ENCODE data around the gene PCDHA5.
"Not testable (repeated sequence)": the region's sequence is repeated elsewhere in the genome, so short reads cannot be mapped to it uniquely, and the experiment has no call there.

The PCDHA5 gene

GRCh38 chr5:140842798-140843733 lies 21.7 kb downstream of the PCDHA5 start:
- Histone ChIP-seq H4K91ac (ENCODE audit: low read depth, low read length) (no peak overlapping the region), H2BK120ac (ENCODE audit: insufficient read depth, low read length, poor library complexity) (no peak overlapping the region), H3K4me3 (ENCODE audit: low read depth, low read length) (no peak overlapping the region), H2AK5ac (ENCODE audit: low read length) (no peak overlapping the region), H3K14ac (ENCODE audit: low read length) (no peak overlapping the region), H2BK12ac (ENCODE audit: low read length) (no peak overlapping the region), H4K12ac (ENCODE audit: low read depth, low read length) (no peak overlapping the region), H2AFZ (ENCODE audit: insufficient read depth, low read length, poor library complexity) (no peak overlapping the region), H3K9me3 (ENCODE audit: insufficient read depth, low read depth, low read length) (no peaks in the 10 kb centered on the region), H3K4me1 (ENCODE audit: control insufficient read depth in 1 of 2, insufficient read depth in 2 of 2, low read length in 2 of 2) (no peaks in the 10 kb centered on the region), H3K79me1 (ENCODE audit: low read length) (no peaks in the 10 kb centered on the region), H3K9ac (ENCODE audit: low read length) (no peak overlapping the region), H2BK5ac (ENCODE audit: low read depth, low read length, poor library complexity) (no peak overlapping the region), H3K4ac (ENCODE audit: low read depth, low read length) (no peak overlapping the region), H3K18ac (ENCODE audit: low read length) (no peak overlapping the region), H3K27ac (ENCODE audit: low read depth, low read length) (no peak overlapping the region), H4K8ac (ENCODE audit: low read depth, low read length) (no peak overlapping the region), H3K23ac (ENCODE audit: low read length) (no peak overlapping the region), H3K4me2 (ENCODE audit: low read length) (no peak overlapping the region), H3K36me3 (ENCODE audit: control insufficient read depth in 1 of 2, insufficient read depth in 2 of 2, low read length in 2 of 2) (no peaks in the 10 kb centered on the region), H3K79me2 (ENCODE audit: control insufficient read depth, insufficient read depth, low read length, poor library complexity) (no peaks in the 10 kb centered on the region), H3K27me3 (ENCODE audit: insufficient read depth, low read length) (no peaks in the 10 kb centered on the region)
- DNase-seq = no peak
- WGBS (ENCODE audit: extremely low coverage, insufficient coverage, insufficient read length) = no CpG with 5 or more reads among the region's 87 CpGs

GRCh38 chr5:140848139-140849102 lies 27.0 kb downstream of the PCDHA5 start, which contains the start of gene PCDHA9:
PCDHA9 (plus strand) TSS chr5:140848382; CDS start chr5:140848496, 114 bp downstream.
- not testable (repeated sequence) for H3K79me1 ChIP-seq (ENCODE audit: low read length); H3K4ac ChIP-seq (ENCODE audit: low read depth, low read length); H3K79me2 ChIP-seq (ENCODE audit: control insufficient read depth, insufficient read depth, low read length, poor library complexity); H2AK5ac ChIP-seq (ENCODE audit: low read length); H3K27me3 ChIP-seq (ENCODE audit: insufficient read depth, low read length); DNase-seq; H3K4me2 ChIP-seq (ENCODE audit: low read length); H3K27ac ChIP-seq (ENCODE audit: low read depth, low read length); H3K18ac ChIP-seq (ENCODE audit: low read length); H2BK12ac ChIP-seq (ENCODE audit: low read length); H4K91ac ChIP-seq (ENCODE audit: low read depth, low read length); H4K8ac ChIP-seq (ENCODE audit: low read depth, low read length); H4K12ac ChIP-seq (ENCODE audit: low read depth, low read length); H3K23ac ChIP-seq (ENCODE audit: low read length); H3K36me3 ChIP-seq (ENCODE audit: control insufficient read depth in 1 of 2, insufficient read depth in 2 of 2, low read length in 2 of 2); H3K4me1 ChIP-seq (ENCODE audit: control insufficient read depth in 1 of 2, insufficient read depth in 2 of 2, low read length in 2 of 2); H2BK120ac ChIP-seq (ENCODE audit: insufficient read depth, low read length, poor library complexity); H3K4me3 ChIP-seq (ENCODE audit: low read depth, low read length); H3K14ac ChIP-seq (ENCODE audit: low read length); H3K9me3 ChIP-seq (ENCODE audit: insufficient read depth, low read depth, low read length); H3K9ac ChIP-seq (ENCODE audit: low read length); H2BK5ac ChIP-seq (ENCODE audit: low read depth, low read length, poor library complexity); H2AFZ ChIP-seq (ENCODE audit: insufficient read depth, low read length, poor library complexity)
- no CpG with 5 or more reads among the region's 48 CpGs for WGBS (ENCODE audit: extremely low coverage, insufficient coverage, insufficient read length)

- WGBS (ENCODE audit: extremely low coverage, insufficient coverage, insufficient read length) = no CpG with 5 or more reads among the region's 101 CpGs
Measured at GRCh38 chr5:140849831-140850634, 28.6 kb downstream of the PCDHA5 start.

More at GRCh38 chr5:140849831-140850634, 28.6 kb downstream of the PCDHA5 start:
- not testable (repeated sequence) for H3K4me1 ChIP-seq (ENCODE audit: control insufficient read depth in 1 of 2, insufficient read depth in 2 of 2, low read length in 2 of 2); H4K8ac ChIP-seq (ENCODE audit: low read depth, low read length); H3K27ac ChIP-seq (ENCODE audit: low read depth, low read length); H2BK12ac ChIP-seq (ENCODE audit: low read length); H3K9ac ChIP-seq (ENCODE audit: low read length); H2AK5ac ChIP-seq (ENCODE audit: low read length); DNase-seq; H3K4me3 ChIP-seq (ENCODE audit: low read depth, low read length); H3K4me2 ChIP-seq (ENCODE audit: low read length); H3K9me3 ChIP-seq (ENCODE audit: insufficient read depth, low read depth, low read length); H3K14ac ChIP-seq (ENCODE audit: low read length); H3K23ac ChIP-seq (ENCODE audit: low read length); H4K91ac ChIP-seq (ENCODE audit: low read depth, low read length); H3K79me1 ChIP-seq (ENCODE audit: low read length); H3K18ac ChIP-seq (ENCODE audit: low read length); H3K27me3 ChIP-seq (ENCODE audit: insufficient read depth, low read length); H4K12ac ChIP-seq (ENCODE audit: low read depth, low read length); H3K4ac ChIP-seq (ENCODE audit: low read depth, low read length); H2BK120ac ChIP-seq (ENCODE audit: insufficient read depth, low read length, poor library complexity); H3K79me2 ChIP-seq (ENCODE audit: control insufficient read depth, insufficient read depth, low read length, poor library complexity); H2AFZ ChIP-seq (ENCODE audit: insufficient read depth, low read length, poor library complexity); H2BK5ac ChIP-seq (ENCODE audit: low read depth, low read length, poor library complexity); H3K36me3 ChIP-seq (ENCODE audit: control insufficient read depth in 1 of 2, insufficient read depth in 2 of 2, low read length in 2 of 2)

Data from trophoblast cell (in vitro differentiated cells and primary cell).